Bronchial epithelial cell (primary cell): ENCODE data around the gene EPHA3. TPM values are rescaled to one million over a fixed set of nuclear protein-coding genes. Genes with fewer than 3 reads are reported as not detected.
A peak's percentile ranks its signal among the peaks of the same experiment; 100 is the strongest.

Experiments used
- DNase-seq: peaks from one replicate; pipeline ENCODE4 v3.0.0-alpha.2; 2010; ENCODE audit warnings: low read depth
- FAIRE-seq: peaks from 2 replicates; lab custom pipeline; 2011; peaks lifted over from hg19 to GRCh38; lab: Jason Lieb, UNC
- H3K27me3 ChIP-seq: 2 replicates; pipeline ENCODE4 v1.5.1; 2011; ENCODE audit warnings: low read length; ENCODE audit not compliant: control insufficient read depth, insufficient read depth
- H3K36me3 ChIP-seq: 2 replicates; pipeline ENCODE4 v1.5.1; 2011; ENCODE audit warnings: low read length; ENCODE audit not compliant: control insufficient read depth, insufficient read depth
- H3K4me3 ChIP-seq: 2 replicates; pipeline ENCODE4 v1.5.1; 2011; ENCODE audit warnings: mild to moderate bottlenecking, low read depth, low read length, control low read depth
- total RNA-seq: library from RNA; depleted of rRNA; stranded (reverse); fragments of >200 nt; gene quantifications from 2 replicates; pipeline ENCODE4 v1.2.1, GENCODE V29; 2014
- TF ChIP-seq, protein P1 (sequence below): IDR thresholded peaks from 2 replicates; pipeline ENCODE4 v1.5.1; 2011; ENCODE audit warnings: mild to moderate bottlenecking, moderate library complexity, low read length, control low read depth, inconsistent platforms; ENCODE audit not compliant: insufficient read depth, severe bottlenecking

The EPHA3 gene
- total RNA-seq, 1 donor from 2014 or later, result under 0.01 TPM

GRCh38 chr3:89414270-89414669 is 306.8 kb downstream of the EPHA3 start:
- Histone ChIP-seq H3K36me3 (no peaks in the 10 kb centered on the region), H3K27me3 (no peaks in the 10 kb centered on the region), H3K4me3 (no peak overlapping the region)
- no peak for DNase-seq
- FAIRE-seq, result no peak
- TF ChIP-seq, protein P1, sequence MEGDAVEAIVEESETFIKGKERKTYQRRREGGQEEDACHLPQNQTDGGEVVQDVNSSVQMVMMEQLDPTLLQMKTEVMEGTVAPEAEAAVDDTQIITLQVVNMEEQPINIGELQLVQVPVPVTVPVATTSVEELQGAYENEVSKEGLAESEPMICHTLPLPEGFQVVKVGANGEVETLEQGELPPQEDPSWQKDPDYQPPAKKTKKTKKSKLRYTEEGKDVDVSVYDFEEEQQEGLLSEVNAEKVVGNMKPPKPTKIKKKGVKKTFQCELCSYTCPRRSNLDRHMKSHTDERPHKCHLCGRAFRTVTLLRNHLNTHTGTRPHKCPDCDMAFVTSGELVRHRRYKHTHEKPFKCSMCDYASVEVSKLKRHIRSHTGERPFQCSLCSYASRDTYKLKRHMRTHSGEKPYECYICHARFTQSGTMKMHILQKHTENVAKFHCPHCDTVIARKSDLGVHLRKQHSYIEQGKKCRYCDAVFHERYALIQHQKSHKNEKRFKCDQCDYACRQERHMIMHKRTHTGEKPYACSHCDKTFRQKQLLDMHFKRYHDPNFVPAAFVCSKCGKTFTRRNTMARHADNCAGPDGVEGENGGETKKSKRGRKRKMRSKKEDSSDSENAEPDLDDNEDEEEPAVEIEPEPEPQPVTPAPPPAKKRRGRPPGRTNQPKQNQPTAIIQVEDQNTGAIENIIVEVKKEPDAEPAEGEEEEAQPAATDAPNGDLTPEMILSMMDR, result no peak

- DNase-seq (no peak), FAIRE-seq (no peak)
- TF ChIP-seq, protein P1, result no peak
- H3K27me3 ChIP-seq, result no peaks in the 10 kb centered on the region
- no peaks in the 10 kb centered on the region for H3K36me3 ChIP-seq
- no peak overlapping the region for H3K4me3 ChIP-seq
These were observed 312.3 kb downstream of the EPHA3 start for GRCh38 chr3:89419647-89420241.

GRCh38 chr3:89426060-89426459 is 318.6 kb downstream of the EPHA3 start:
- H3K4me3 ChIP-seq, result no peak overlapping the region
- H3K36me3 ChIP-seq, result no peaks in the 10 kb centered on the region
- peak; percentile 21 for DNase-seq
- no peak for FAIRE-seq
- TF ChIP-seq, protein P1, result no peak
- no peaks in the 10 kb centered on the region for H3K27me3 ChIP-seq

DNA sequence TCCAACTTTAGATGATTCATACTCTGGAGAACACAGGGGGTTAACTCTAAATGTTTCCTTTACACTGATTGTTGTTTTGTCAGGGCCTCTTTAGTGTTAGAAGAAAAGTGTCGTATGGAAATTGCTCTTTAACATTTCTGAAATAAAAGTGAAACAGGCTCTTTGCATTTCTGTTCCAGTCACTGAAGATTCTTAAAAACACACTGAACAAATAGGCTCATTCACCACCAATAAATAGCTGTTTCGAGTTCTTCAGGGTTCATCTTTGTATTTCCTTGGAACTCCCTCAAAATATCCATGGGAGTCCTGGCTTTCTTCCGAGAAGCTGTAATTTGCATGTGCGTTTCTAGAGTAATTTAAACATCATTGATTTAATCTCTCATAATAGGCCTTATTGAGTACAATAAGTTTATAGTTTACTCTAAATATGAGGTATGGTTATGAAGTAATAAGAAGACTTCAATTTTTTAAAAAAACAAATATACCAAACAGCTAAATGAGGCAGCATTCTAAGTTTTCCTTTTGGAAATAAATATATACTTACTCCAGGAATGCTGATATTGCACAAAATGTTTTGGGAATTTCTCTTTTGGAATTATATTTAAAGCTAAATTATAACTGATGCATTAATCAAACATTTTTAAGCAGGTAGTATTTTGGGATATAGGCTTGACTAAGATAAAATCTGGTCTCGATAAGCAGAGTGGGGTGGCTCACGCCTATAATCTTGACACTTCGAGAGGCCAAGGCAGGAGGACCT is 327.4 kb downstream of the EPHA3 start:
- Histone ChIP-seq H3K36me3 (no peaks in the 10 kb centered on the region), H3K27me3 (no peaks in the 10 kb centered on the region), H3K4me3 (no peak overlapping the region)
- TF ChIP-seq, protein P1, result no peak
- DNase-seq, result no peak
- no peak for FAIRE-seq

GRCh38 chr3:89436846-89437245 is 329.4 kb downstream of the EPHA3 start:
- H3K36me3 ChIP-seq, result no peaks in the 10 kb centered on the region
- TF ChIP-seq, protein P1, result no peak
- FAIRE-seq, result no peak
- no peak for DNase-seq
- no peaks in the 10 kb centered on the region for H3K27me3 ChIP-seq
- H3K4me3 ChIP-seq, result no peak overlapping the region

DNA sequence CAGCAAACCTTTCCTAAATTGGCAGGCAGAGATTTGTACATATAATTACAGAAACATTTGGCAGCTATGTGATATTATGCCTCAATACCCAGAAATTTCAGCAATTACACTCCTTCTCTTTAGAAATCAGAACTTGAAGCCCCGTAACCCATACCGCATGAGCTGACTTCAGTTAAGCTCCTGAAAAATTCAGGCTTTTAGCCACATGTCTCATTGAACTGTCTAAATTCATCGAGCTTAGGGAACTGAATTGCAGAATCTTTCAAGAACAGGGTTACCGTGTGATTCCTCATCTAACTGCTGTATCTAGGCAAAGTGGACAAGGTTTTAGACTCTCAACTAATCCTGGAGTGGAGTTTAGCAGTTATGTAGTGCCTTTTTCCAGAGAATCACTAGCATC is 333.0 kb downstream of the EPHA3 start:
- no peaks in the 10 kb centered on the region for H3K27me3 ChIP-seq
- FAIRE-seq, result no peak
- no peaks in the 10 kb centered on the region for H3K36me3 ChIP-seq
- TF ChIP-seq, protein P1, result no peak
- no peak for DNase-seq
- no peak overlapping the region for H3K4me3 ChIP-seq
